ENCODE measurements around the gene TAF9B.
"Not testable (repeated sequence)": the region's sequence is repeated elsewhere in the genome, so short reads cannot be mapped to it uniquely, and the experiment has no call there.

The TAF9B gene

DNA sequence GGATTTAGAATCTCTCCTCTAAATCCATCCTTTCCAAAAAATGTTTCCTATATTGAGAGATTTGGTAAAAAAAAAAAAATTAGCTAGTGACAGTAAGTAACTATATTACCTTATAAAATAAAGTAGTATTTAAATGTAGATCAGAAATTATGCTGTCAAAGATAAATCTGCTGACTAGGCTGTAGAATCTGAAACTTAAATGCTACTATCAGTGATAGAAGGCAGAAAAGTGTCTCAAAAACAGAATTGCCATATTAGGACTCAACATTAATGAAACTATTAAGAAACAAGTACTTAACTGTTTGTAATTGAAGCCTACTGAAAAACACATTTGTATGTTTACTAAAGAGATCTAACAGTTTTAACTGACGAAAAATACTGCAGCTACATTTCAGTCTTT, 8.3 kb downstream of the TAF9B start:
- Histone ChIP-seq H4K91ac (ENCODE audit: low read length) (no peak overlapping the region), H2BK15ac (ENCODE audit: low read depth, poor library complexity, severe bottlenecking) (no peak overlapping the region), H3K23ac (ENCODE audit: low read length in 2 of 2) (no peak overlapping the region), H3K27me3 (ENCODE audit: control insufficient read depth in 1 of 2, insufficient read depth in 1 of 2, low read length in 2 of 2) (no peaks in the 10 kb centered on the region), H2BK120ac (ENCODE audit: low read depth, low read length) (no peak overlapping the region), H3K4me1 (ENCODE audit: control insufficient read depth, insufficient read depth, low read depth, low read length) (no peaks in the 10 kb centered on the region), H4K8ac (ENCODE audit: low read length) (no peak overlapping the region), H2AFZ (ENCODE audit: low read depth, low read length) (no peak overlapping the region), H3K18ac (ENCODE audit: low read depth in 1 of 2, low read length in 2 of 2) (no peak overlapping the region), H3K4ac (ENCODE audit: low read depth in 1 of 2, low read length in 2 of 2) (no peak overlapping the region), H3K36me3 (ENCODE audit: control insufficient read depth in 1 of 2, insufficient read depth in 2 of 2, low read depth in 1 of 2, low read length in 2 of 2) (peaks cover 0 to 66% of the 10 kb centered on the region in 2 experiments), H3K9me3 (ENCODE audit: control insufficient read depth, low read length) (no peaks in the 10 kb centered on the region), H3K79me1 (replicated peaks; ENCODE audit: low read length, poor library complexity, severe bottlenecking) (no peaks in the 10 kb centered on the region), H3K4me2 (ENCODE audit: low read length, poor library complexity, severe bottlenecking) (no peak overlapping the region), H3K4me3 (ENCODE audit: insufficient read depth in 1 of 2, low read depth in 1 of 2, low read length in 2 of 2) (no peak overlapping the region), H2AK5ac (ENCODE audit: low read length, severe bottlenecking) (no peak overlapping the region), H2BK5ac (ENCODE audit: low read depth, low read length, poor library complexity, severe bottlenecking) (no peak overlapping the region), H3K27ac (ENCODE audit: low read length, poor library complexity, severe bottlenecking) (no peak overlapping the region), H3K9ac (ENCODE audit: low read length) (no peak overlapping the region), H3K14ac (ENCODE audit: low read length in 2 of 2) (no peak overlapping the region), H2BK12ac (ENCODE audit: low read length in 2 of 2) (no peak overlapping the region)
- WGBS, result no CpG with 5 or more reads among the region's 1 CpG
- no peak for DNase-seq

GRCh38 chrX:78130396-78130795, 9.1 kb downstream of the TAF9B start:
- no peaks in the 10 kb centered on the region for H3K9me3 ChIP-seq (ENCODE audit: control insufficient read depth, low read length)
- no peak overlapping the region for H2BK12ac ChIP-seq (ENCODE audit: low read length in 2 of 2)
- no peak for DNase-seq
- no peak overlapping the region for H3K4ac ChIP-seq (ENCODE audit: low read depth in 1 of 2, low read length in 2 of 2)
- H3K4me2 ChIP-seq (ENCODE audit: low read length, poor library complexity, severe bottlenecking), result no peak overlapping the region
- H2BK120ac ChIP-seq (ENCODE audit: low read depth, low read length), result no peak overlapping the region
- no peak overlapping the region for H4K91ac ChIP-seq (ENCODE audit: low read length)
- H3K27ac ChIP-seq (ENCODE audit: low read length, poor library complexity, severe bottlenecking), result no peak overlapping the region
- no peak overlapping the region for H3K4me3 ChIP-seq (ENCODE audit: insufficient read depth in 1 of 2, low read depth in 1 of 2, low read length in 2 of 2)
- no peak overlapping the region for H2AK5ac ChIP-seq (ENCODE audit: low read length, severe bottlenecking)
- H3K23ac ChIP-seq (ENCODE audit: low read length in 2 of 2), result no peak overlapping the region
- WGBS, result no CpG with 5 or more reads among the region's 1 CpG
- no peaks in the 10 kb centered on the region for H3K79me1 ChIP-seq (replicated peaks; ENCODE audit: low read length, poor library complexity, severe bottlenecking)
- H3K36me3 ChIP-seq (ENCODE audit: control insufficient read depth in 1 of 2, insufficient read depth in 2 of 2, low read depth in 1 of 2, low read length in 2 of 2), result peaks cover 0 to 73% of the 10 kb centered on the region in 2 experiments
- H3K9ac ChIP-seq (ENCODE audit: low read length), result no peak overlapping the region
- H2BK15ac ChIP-seq (ENCODE audit: low read depth, poor library complexity, severe bottlenecking), result no peak overlapping the region
- no peak overlapping the region for H4K8ac ChIP-seq (ENCODE audit: low read length)
- no peaks in the 10 kb centered on the region for H3K4me1 ChIP-seq (ENCODE audit: control insufficient read depth, insufficient read depth, low read depth, low read length)
- H3K27me3 ChIP-seq (ENCODE audit: control insufficient read depth in 1 of 2, insufficient read depth in 1 of 2, low read length in 2 of 2), result no peaks in the 10 kb centered on the region
- H3K18ac ChIP-seq (ENCODE audit: low read depth in 1 of 2, low read length in 2 of 2), result no peak overlapping the region
- H2AFZ ChIP-seq (ENCODE audit: low read depth, low read length), result no peak overlapping the region
- H2BK5ac ChIP-seq (ENCODE audit: low read depth, low read length, poor library complexity, severe bottlenecking), result no peak overlapping the region
- no peak overlapping the region for H3K14ac ChIP-seq (ENCODE audit: low read length in 2 of 2)

GRCh38 chrX:78129714-78130113, 9.7 kb downstream of the TAF9B start:
- Histone ChIP-seq H2AK5ac (ENCODE audit: low read length, severe bottlenecking) (no peak overlapping the region), H3K27me3 (ENCODE audit: control insufficient read depth in 1 of 2, insufficient read depth in 1 of 2, low read length in 2 of 2) (no peaks in the 10 kb centered on the region), H3K18ac (ENCODE audit: low read depth in 1 of 2, low read length in 2 of 2) (no peak overlapping the region), H3K79me1 (replicated peaks; ENCODE audit: low read length, poor library complexity, severe bottlenecking) (no peaks in the 10 kb centered on the region), H2BK12ac (ENCODE audit: low read length in 2 of 2) (no peak overlapping the region), H2BK15ac (ENCODE audit: low read depth, poor library complexity, severe bottlenecking) (no peak overlapping the region), H4K8ac (ENCODE audit: low read length) (no peak overlapping the region), H3K23ac (ENCODE audit: low read length in 2 of 2) (no peak overlapping the region), H2AFZ (ENCODE audit: low read depth, low read length) (no peak overlapping the region), H3K14ac (ENCODE audit: low read length in 2 of 2) (no peak overlapping the region), H2BK5ac (ENCODE audit: low read depth, low read length, poor library complexity, severe bottlenecking) (no peak overlapping the region), H3K4me3 (ENCODE audit: insufficient read depth in 1 of 2, low read depth in 1 of 2, low read length in 2 of 2) (no peak overlapping the region), H3K4me2 (ENCODE audit: low read length, poor library complexity, severe bottlenecking) (no peak overlapping the region), H4K91ac (ENCODE audit: low read length) (no peak overlapping the region), H2BK120ac (ENCODE audit: low read depth, low read length) (no peak overlapping the region), H3K27ac (ENCODE audit: low read length, poor library complexity, severe bottlenecking) (no peak overlapping the region), H3K9me3 (ENCODE audit: control insufficient read depth, low read length) (no peaks in the 10 kb centered on the region), H3K4me1 (ENCODE audit: control insufficient read depth, insufficient read depth, low read depth, low read length) (no peaks in the 10 kb centered on the region), H3K36me3 (ENCODE audit: control insufficient read depth in 1 of 2, insufficient read depth in 2 of 2, low read depth in 1 of 2, low read length in 2 of 2) (peaks cover 2 to 80% of the 10 kb centered on the region in 2 experiments), H3K4ac (ENCODE audit: low read depth in 1 of 2, low read length in 2 of 2) (no peak overlapping the region), H3K9ac (ENCODE audit: low read length) (no peak overlapping the region)
- no peak for DNase-seq

- H3K9me3 ChIP-seq (ENCODE audit: control insufficient read depth, low read length); H3K4me1 ChIP-seq (ENCODE audit: control insufficient read depth, insufficient read depth, low read depth, low read length); H3K23ac ChIP-seq (ENCODE audit: low read length in 2 of 2); H3K4me3 ChIP-seq (ENCODE audit: insufficient read depth in 1 of 2, low read depth in 1 of 2, low read length in 2 of 2); H4K91ac ChIP-seq (ENCODE audit: low read length); H2AK5ac ChIP-seq (ENCODE audit: low read length, severe bottlenecking); H3K4ac ChIP-seq (ENCODE audit: low read depth in 1 of 2, low read length in 2 of 2); H3K27ac ChIP-seq (ENCODE audit: low read length, poor library complexity, severe bottlenecking); H2BK12ac ChIP-seq (ENCODE audit: low read length in 2 of 2); H3K18ac ChIP-seq (ENCODE audit: low read depth in 1 of 2, low read length in 2 of 2); DNase-seq; H2BK5ac ChIP-seq (ENCODE audit: low read depth, low read length, poor library complexity, severe bottlenecking); H3K79me1 ChIP-seq (replicated peaks; ENCODE audit: low read length, poor library complexity, severe bottlenecking); H2BK120ac ChIP-seq (ENCODE audit: low read depth, low read length); H2BK15ac ChIP-seq (ENCODE audit: low read depth, poor library complexity, severe bottlenecking); H4K8ac ChIP-seq (ENCODE audit: low read length); H3K27me3 ChIP-seq (ENCODE audit: control insufficient read depth in 1 of 2, insufficient read depth in 1 of 2, low read length in 2 of 2); H3K4me2 ChIP-seq (ENCODE audit: low read length, poor library complexity, severe bottlenecking); H3K14ac ChIP-seq (ENCODE audit: low read length in 2 of 2); H3K9ac ChIP-seq (ENCODE audit: low read length); H2AFZ ChIP-seq (ENCODE audit: low read depth, low read length): not testable (repeated sequence)
- peaks cover 3 to 88% of the 10 kb centered on the region in 2 experiments for H3K36me3 ChIP-seq (ENCODE audit: control insufficient read depth in 1 of 2, insufficient read depth in 2 of 2, low read depth in 1 of 2, low read length in 2 of 2)
Measured at GRCh38 chrX:78125781-78126180, 13.7 kb downstream of the TAF9B start.

Measured in mesenchymal stem cell (in vitro differentiated cells and primary cell).